Osteocyte (in vitro differentiated cells): ENCODE data around the gene C1orf74. TPM values are rescaled to one million over a fixed set of nuclear protein-coding genes. Genes with fewer than 3 reads are reported as not detected.

Experiments used
- DNase-seq: peaks from one replicate; pipeline ENCODE4 v3.0.0; 2021; ENCODE audit warnings: mixed read lengths; ENCODE audit not compliant: unreplicated experiment; ENCODE audit errors: extremely low spot score
- H3K27ac Mint-ChIP-seq: one replicate; pipeline ENCODE4 v1.8.0; 2021; ENCODE audit warnings: mild to moderate bottlenecking, mixed read lengths; ENCODE audit not compliant: unreplicated experiment
- H3K27me3 Mint-ChIP-seq: one replicate; pipeline ENCODE4 v1.8.0; 2021; ENCODE audit warnings: mixed read lengths; ENCODE audit not compliant: unreplicated experiment
- H3K36me3 Mint-ChIP-seq: one replicate; pipeline ENCODE4 v1.8.0; 2021; ENCODE audit warnings: mixed read lengths; ENCODE audit not compliant: unreplicated experiment
- H3K4me1 Mint-ChIP-seq: one replicate; pipeline ENCODE4 v1.8.0; 2021; ENCODE audit warnings: mixed read lengths; ENCODE audit not compliant: unreplicated experiment
- H3K4me3 Mint-ChIP-seq: one replicate; pipeline ENCODE4 v1.8.0; 2021; ENCODE audit warnings: mild to moderate bottlenecking, moderate library complexity, mixed read lengths; ENCODE audit not compliant: unreplicated experiment
- H3K9me3 Mint-ChIP-seq: one replicate; pipeline ENCODE4 v1.8.0; 2021; ENCODE audit warnings: mixed read lengths; ENCODE audit not compliant: unreplicated experiment
- CTCF ChIP-seq: fragments of 200-600 bp; sonication (generic); IDR thresholded peaks from 2 replicates; pipeline ENCODE4 v1.5.0; 2021; ENCODE audit warnings: antibody characterized with exemption, mild to moderate bottlenecking, moderate library complexity
- total RNA-seq: library from RNA; stranded (reverse); gene quantifications from 2 replicates; pipeline ENCODE4 v1.2.1, GENCODE V29; 2021

Gene C1orf74
- total RNA-seq, 1 donor from 2014 or later = 1.6 TPM

- no peak for TF ChIP-seq CTCF
- Mint-ChIP-seq H3K4me3 (no peak overlapping the region), H3K9me3 (no peaks in the 10 kb centered on the region), H3K27me3 (peaks cover 50% of the 10 kb centered on the region), H3K36me3 (no peaks in the 10 kb centered on the region), H3K4me1 (no peaks in the 10 kb centered on the region), H3K27ac (no peak overlapping the region)
- DNase-seq = no peak
Observed at GRCh38 chr1:209732725-209733124, 51.6 kb downstream of the C1orf74 start.

- H3K27ac Mint-ChIP-seq = no peak overlapping the region
- DNase-seq = no peak
- no peaks in the 10 kb centered on the region for H3K9me3 Mint-ChIP-seq
- H3K27me3 Mint-ChIP-seq = peaks cover 39% of the 10 kb centered on the region
- H3K4me1 Mint-ChIP-seq = no peaks in the 10 kb centered on the region
- H3K4me3 Mint-ChIP-seq = no peak overlapping the region
- TF ChIP-seq CTCF = no peak
- no peaks in the 10 kb centered on the region for H3K36me3 Mint-ChIP-seq
Observed at GRCh38 chr1:209729436-209729835, 54.9 kb downstream of the C1orf74 start.

Other genes with a start within 250 kb of the C1orf74 start
- gene CAMK1G, start 200.8 kb downstream of the C1orf74 start, total RNA-seq = not detected in 2 replicates
- 2.6 and 4.1 TPM in 2 replicates for gene LAMB3, start 132.1 kb downstream of the C1orf74 start, total RNA-seq
- gene G0S2, start 109.1 kb downstream of the C1orf74 start, total RNA-seq = 0.40 TPM in 1 of 2 replicates, not detected in the other
- not detected in 2 replicates for gene HSD11B1, start 79.7 kb downstream of the C1orf74 start, total RNA-seq
- not detected in 2 replicates for gene TRAF3IP3, start 28.5 kb downstream of the C1orf74 start, total RNA-seq
- 0.13 TPM in 1 of 2 replicates, not detected in the other for gene IRF6, start 21.6 kb upstream of the C1orf74 start, total RNA-seq
- 7.1 and 7.3 TPM in 2 replicates for gene UTP25, start 43.4 kb upstream of the C1orf74 start, total RNA-seq
- gene SYT14, start 153.7 kb upstream of the C1orf74 start, total RNA-seq = 0.10 and 0.16 TPM in 2 replicates